ENCODE results near the gene ENGASE. TPM values are rescaled to one million over a fixed set of nuclear protein-coding genes. Genes with fewer than 3 reads are reported as not detected.

The ENGASE gene
- total and polyA plus RNA-seq, 9 of the 15 experiments (the other 6 are each of a cell fraction or from before 2014, with no cell fraction given), result 0.06 to 45.5 (median 13.9) TPM

DNA sequence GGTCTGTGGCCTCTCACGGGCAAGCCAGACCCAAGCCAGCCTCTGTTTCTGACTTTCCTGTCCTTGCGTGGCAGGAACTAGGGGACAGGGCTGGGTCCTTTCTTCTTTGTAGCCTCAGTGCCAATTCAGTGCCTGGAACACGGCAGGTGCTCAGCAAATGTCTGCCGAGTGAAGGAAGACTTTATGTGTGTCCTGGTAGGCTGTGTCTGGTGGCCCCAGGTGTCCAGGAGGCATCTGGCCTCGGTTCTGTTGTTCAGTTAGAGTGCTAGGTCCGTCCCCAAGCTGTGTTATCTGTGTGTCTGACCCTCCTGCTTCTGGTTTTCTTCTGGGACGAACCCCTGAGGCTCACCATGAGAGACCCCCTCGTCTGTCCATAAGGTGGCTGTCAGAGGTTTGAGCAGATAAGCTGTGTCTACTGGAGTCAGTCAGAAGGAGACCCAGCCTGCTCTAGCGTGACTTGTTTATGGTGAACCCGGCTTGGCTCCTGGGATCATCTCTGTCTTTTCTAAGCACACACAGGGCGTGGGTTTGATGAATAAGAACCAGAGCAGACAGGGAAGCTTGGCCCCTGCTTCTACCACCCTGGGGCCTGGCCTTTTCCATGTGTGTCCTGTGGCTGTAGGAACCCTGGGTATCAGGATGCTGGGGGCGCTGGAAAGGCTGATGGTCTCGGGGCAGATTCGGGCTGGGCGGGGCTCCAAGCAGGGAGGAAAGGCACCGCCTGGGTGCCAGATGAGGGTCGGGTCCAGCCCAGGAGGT is 39.3 kb downstream of the ENGASE start:
- no peak overlapping the region for H3K9ac ChIP-seq (ENCODE audit: insufficient read depth in 1 of 2, low read depth in 2 of 2, low read length in 2 of 2)
- FAIRE-seq, result no peak
- ChIA-PET CTCF (ENCODE audit: low intra/inter-chr PET ratio) (no interaction called here), POLR2A (interaction anchor here (0.6 to 0.7 kb wide), 3 partner anchors 71 to 1557 kb away, joined by 3 to 4 read pairs (median 3); no protein-coding TSS in a partner anchor)
- H3K4me2 ChIP-seq (ENCODE audit: insufficient read depth, low read length), result no peak overlapping the region
- H3K27ac ChIP-seq (ENCODE audit: extremely low read depth, low read depth, low read length), result no peak overlapping the region
- in situ Hi-C loops (cut with MboI), result no loop called here
- DNase-seq (ENCODE audit: extremely low read depth in 1 of 4, low spot score in 3 of 4), result no peak
- H3K9me3 ChIP-seq (replicated peaks; ENCODE audit: control insufficient read depth, insufficient read depth, low read depth, low read length), result no peaks in the 10 kb centered on the region
- no peak overlapping the region for H3K4me3 ChIP-seq
- 0% methylated on average over 14 of the region's 17 CpGs for WGBS (ENCODE audit: insufficient coverage, low coverage, missing lambda C conversion rate)
- BruUV-seq (replicated peaks), result no TSS peak
- no peak overlapping the region for H2AFZ ChIP-seq (ENCODE audit: low read depth, low read length)
- ATAC-seq, result no peak
- peaks cover 0 to 93% of the 10 kb centered on the region in 2 experiments; a peak in 4 of 5 replicates for H3K27me3 ChIP-seq (ENCODE audit: control insufficient read depth in 2 of 2, insufficient read depth in 2 of 2, low read length in 2 of 2)
- peaks cover 0 to 14% of the 10 kb centered on the region in 2 experiments; a peak in 2 of 5 replicates for H3K4me1 ChIP-seq (replicated peaks in 1 of 2; ENCODE audit: control insufficient read depth in 2 of 2, insufficient read depth in 2 of 2, low read length in 2 of 2)
- no peaks in the 10 kb centered on the region for H3K9me1 ChIP-seq (ENCODE audit: control insufficient read depth, insufficient read depth, low read length)
- peaks cover 26% of the 10 kb centered on the region for H4K20me1 ChIP-seq (replicated peaks; ENCODE audit: control insufficient read depth, insufficient read depth, low read length)
- intact Hi-C loops (cut with micrococcal nuclease), result no loop called here
- no peaks in the 10 kb centered on the region for H3K79me2 ChIP-seq (ENCODE audit: control insufficient read depth, insufficient read depth, low read length)
- H3K36me3 ChIP-seq (ENCODE audit: control insufficient read depth, insufficient read depth, low read length), result no peaks in the 10 kb centered on the region
- TF ChIP-seq CTCF (IDR thresholded peaks at IDR 0.05 in 2 of 3, conservative IDR thresholded peaks at IDR 0.05 in 1 of 3; ENCODE audit: insufficient read depth in 2 of 3, low read depth in 1 of 3, low read length in 3 of 3), result no peak
- TF ChIP-seq KDM2B (CRISPR knock-in tag; IDR thresholded peaks at IDR 0.05), result no peak
- no peak for TF ChIP-seq LCOR (CRISPR knock-in tag; IDR thresholded peaks at IDR 0.05)
- no peak for TF ChIP-seq HDGF (IDR thresholded peaks at IDR 0.05)
- TF ChIP-seq SUPT5H (IDR thresholded peaks at IDR 0.05), result no peak
- TF ChIP-seq, protein P1, sequence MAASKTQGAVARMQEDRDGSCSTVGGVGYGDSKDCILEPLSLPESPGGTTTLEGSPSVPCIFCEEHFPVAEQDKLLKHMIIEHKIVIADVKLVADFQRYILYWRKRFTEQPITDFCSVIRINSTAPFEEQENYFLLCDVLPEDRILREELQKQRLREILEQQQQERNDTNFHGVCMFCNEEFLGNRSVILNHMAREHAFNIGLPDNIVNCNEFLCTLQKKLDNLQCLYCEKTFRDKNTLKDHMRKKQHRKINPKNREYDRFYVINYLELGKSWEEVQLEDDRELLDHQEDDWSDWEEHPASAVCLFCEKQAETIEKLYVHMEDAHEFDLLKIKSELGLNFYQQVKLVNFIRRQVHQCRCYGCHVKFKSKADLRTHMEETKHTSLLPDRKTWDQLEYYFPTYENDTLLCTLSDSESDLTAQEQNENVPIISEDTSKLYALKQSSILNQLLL (CRISPR knock-in tag; IDR thresholded peaks at IDR 0.05; ENCODE audit: borderline replicate concordance), result no peak
- TF ChIP-seq KLF6 (CRISPR knock-in tag; IDR thresholded peaks at IDR 0.05; ENCODE audit: borderline replicate concordance), result no peak
- TF ChIP-seq CBFA2T2 (conservative IDR thresholded peaks at IDR 0.05), result no peak
- no peak for TF ChIP-seq AFF1 (IDR thresholded peaks at IDR 0.05; ENCODE audit: low read depth in 1 of 2, partially characterized antibody in 2 of 2)
- no peak for TF ChIP-seq SLC30A9 (CRISPR knock-in tag; IDR thresholded peaks at IDR 0.05)
